Activated CD4-positive, alpha-beta T cell treated with anti-CD3 and anti-CD28 coated beads, Interleukin-2, amount 10 ng/mL, durations not matched to agents 24 days and 14 days (primary cell): Measurements from ENCODE around the gene IL36RN. TPM values are rescaled to one million over a fixed set of nuclear protein-coding genes. Genes with fewer than 3 reads are reported as not detected.

Experiments used
- DNase-seq: peaks from one replicate; pipeline ENCODE4 v3.0.0; 2022
- H3K27ac Mint-ChIP-seq: one replicate; pipeline ENCODE4 v1.8.0; 2022; ENCODE audit warnings: mild to moderate bottlenecking, mixed read lengths
- H3K27me3 Mint-ChIP-seq: one replicate; pipeline ENCODE4 v1.8.0; 2022; ENCODE audit warnings: mixed read lengths
- H3K36me3 Mint-ChIP-seq: one replicate; pipeline ENCODE4 v1.8.0; 2022; ENCODE audit warnings: low read depth, mild to moderate bottlenecking, mixed read lengths
- H3K4me1 Mint-ChIP-seq: one replicate; pipeline ENCODE4 v1.8.0; 2021; ENCODE audit warnings: mixed read lengths
- H3K4me3 Mint-ChIP-seq: one replicate; pipeline ENCODE4 v1.8.0; 2022; ENCODE audit warnings: mild to moderate bottlenecking, moderate library complexity, mixed read lengths
- H3K9me3 Mint-ChIP-seq: one replicate; pipeline ENCODE4 v1.8.0; 2021; ENCODE audit warnings: mixed read lengths
- intact Hi-C: fragments of 100-400 bp; cut with micrococcal nuclease; formaldehyde crosslinking; loops from one replicate; pipeline ENCODE4 v1.15.1; 2023
- total RNA-seq: library from RNA; stranded (reverse); gene quantifications from 2 replicates; pipeline ENCODE4 v1.2.3, GENCODE V29; 2022

IL36RN gene
- not detected in 2 replicates for total RNA-seq

GRCh38 chr2:113058998-113059960, at the start of gene IL36RN:
Gene IL36RN, plus strand, starts transcription at chr2:113059198. Its CDS starts 241 bp downstream, at chr2:113059439.
- DNase-seq = no peak
- Mint-ChIP-seq H3K27me3 (peaks cover 6% of the 10 kb centered on the region), H3K4me1 (no peaks in the 10 kb centered on the region), H3K36me3 (no peaks in the 10 kb centered on the region), H3K9me3 (peaks cover 21% of the 10 kb centered on the region), H3K27ac (no peak within 1 kb of the TSS), H3K4me3 (no peak within 1 kb of the TSS)
- intact Hi-C loops = no loop called here

DNA sequence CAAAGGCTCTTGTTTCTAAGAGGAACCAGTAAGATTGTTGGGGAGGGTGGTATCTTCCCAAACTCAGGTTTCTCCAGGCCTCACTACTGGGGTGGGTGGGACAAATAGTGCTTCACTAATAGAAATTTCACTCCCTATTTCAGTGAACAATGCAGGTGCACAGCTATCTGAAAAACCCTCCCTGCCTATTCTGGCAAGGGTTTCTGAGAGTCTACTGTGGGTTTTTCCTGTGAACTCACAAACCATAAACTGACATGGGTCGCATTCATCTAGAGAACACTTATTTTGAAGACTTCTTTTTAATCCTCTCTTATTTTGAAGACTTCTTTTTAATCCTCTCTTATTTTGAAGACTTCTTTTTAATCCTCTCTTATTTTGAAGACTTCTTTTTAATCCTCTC, 49.4 kb upstream of the IL36RN start:
- Mint-ChIP-seq H3K4me3 (no peak overlapping the region), H3K27me3 (peaks cover 9% of the 10 kb centered on the region), H3K36me3 (no peaks in the 10 kb centered on the region), H3K9me3 (peaks cover 12% of the 10 kb centered on the region), H3K4me1 (peaks cover 5% of the 10 kb centered on the region), H3K27ac (no peak overlapping the region)
- intact Hi-C loops = no loop called here
- peak; percentile 40 for DNase-seq

DNA sequence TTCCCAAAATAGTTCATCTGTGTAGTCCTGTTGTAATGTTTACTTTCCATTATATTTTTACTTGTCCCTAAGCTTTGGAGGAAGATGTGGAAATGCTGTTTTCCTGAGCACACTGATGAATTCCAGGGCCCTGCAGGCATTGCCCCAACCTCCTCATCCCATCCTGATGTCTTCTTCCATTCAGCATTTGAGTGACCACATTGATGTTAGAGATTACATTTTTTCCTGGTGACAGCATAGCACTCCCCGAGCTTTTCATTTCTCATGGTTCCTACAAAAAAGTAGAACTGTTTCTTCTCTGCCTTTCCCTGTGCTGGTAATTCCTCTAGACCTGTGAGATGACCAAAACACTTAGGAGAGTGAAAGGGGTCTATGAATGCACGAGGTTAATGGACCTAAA, 48.9 kb upstream of the IL36RN start:
- H3K4me1 Mint-ChIP-seq = peaks cover 5% of the 10 kb centered on the region
- no peak overlapping the region for H3K4me3 Mint-ChIP-seq
- no peak overlapping the region for H3K27ac Mint-ChIP-seq
- H3K27me3 Mint-ChIP-seq = peaks cover 11% of the 10 kb centered on the region
- peak; percentile 18 for DNase-seq
- H3K9me3 Mint-ChIP-seq = peaks cover 12% of the 10 kb centered on the region
- intact Hi-C loops = no loop called here
- no peaks in the 10 kb centered on the region for H3K36me3 Mint-ChIP-seq

- Mint-ChIP-seq H3K36me3 (no peaks in the 10 kb centered on the region), H3K4me3 (no peak overlapping the region), H3K27ac (no peak overlapping the region), H3K27me3 (peaks cover 11% of the 10 kb centered on the region), H3K4me1 (peaks cover 10% of the 10 kb centered on the region), H3K9me3 (peaks cover 12% of the 10 kb centered on the region)
- intact Hi-C loops = no loop called here
- DNase-seq = no peak
Observed at GRCh38 chr2:113011108-113011507, 47.9 kb upstream of the IL36RN start.

GRCh38 chr2:113012436-113013335, 46.3 kb upstream of the IL36RN start:
- H3K9me3 Mint-ChIP-seq = peaks cover 22% of the 10 kb centered on the region
- H3K27ac Mint-ChIP-seq = no peak overlapping the region
- no peak for DNase-seq
- peaks cover 21% of the 10 kb centered on the region for H3K27me3 Mint-ChIP-seq
- H3K4me3 Mint-ChIP-seq = no peak overlapping the region
- peaks cover 10% of the 10 kb centered on the region for H3K4me1 Mint-ChIP-seq
- intact Hi-C loops = no loop called here
- H3K36me3 Mint-ChIP-seq = no peaks in the 10 kb centered on the region

- Mint-ChIP-seq H3K27me3 (peaks cover 25% of the 10 kb centered on the region), H3K27ac (no peak overlapping the region), H3K4me3 (no peak overlapping the region), H3K4me1 (peaks cover 10% of the 10 kb centered on the region), H3K9me3 (peaks cover 22% of the 10 kb centered on the region), H3K36me3 (no peaks in the 10 kb centered on the region)
- intact Hi-C loops = no loop called here
- no peak for DNase-seq
Observed at GRCh38 chr2:113013336-113013661, 45.7 kb upstream of the IL36RN start.

GRCh38 chr2:113014067-113014466, 44.9 kb upstream of the IL36RN start:
- intact Hi-C loops = no loop called here
- peaks cover 30% of the 10 kb centered on the region for H3K9me3 Mint-ChIP-seq
- H3K4me1 Mint-ChIP-seq = peaks cover 10% of the 10 kb centered on the region

GRCh38 chr2:113015042-113015441, 44.0 kb upstream of the IL36RN start:
- intact Hi-C loops = no loop called here
- Mint-ChIP-seq H3K27ac (no peak overlapping the region), H3K4me3 (no peak overlapping the region), H3K9me3 (peaks cover 35% of the 10 kb centered on the region), H3K27me3 (peaks cover 31% of the 10 kb centered on the region), H3K36me3 (no peaks in the 10 kb centered on the region), H3K4me1 (peaks cover 8% of the 10 kb centered on the region)
- DNase-seq = no peak

More at GRCh38 chr2:113014067-113014466, 44.9 kb upstream of the IL36RN start:
- peaks cover 31% of the 10 kb centered on the region for H3K27me3 Mint-ChIP-seq
- H3K36me3 Mint-ChIP-seq = no peaks in the 10 kb centered on the region
- no peak for DNase-seq
- H3K27ac Mint-ChIP-seq = no peak overlapping the region
- H3K4me3 Mint-ChIP-seq = no peak overlapping the region

DNA sequence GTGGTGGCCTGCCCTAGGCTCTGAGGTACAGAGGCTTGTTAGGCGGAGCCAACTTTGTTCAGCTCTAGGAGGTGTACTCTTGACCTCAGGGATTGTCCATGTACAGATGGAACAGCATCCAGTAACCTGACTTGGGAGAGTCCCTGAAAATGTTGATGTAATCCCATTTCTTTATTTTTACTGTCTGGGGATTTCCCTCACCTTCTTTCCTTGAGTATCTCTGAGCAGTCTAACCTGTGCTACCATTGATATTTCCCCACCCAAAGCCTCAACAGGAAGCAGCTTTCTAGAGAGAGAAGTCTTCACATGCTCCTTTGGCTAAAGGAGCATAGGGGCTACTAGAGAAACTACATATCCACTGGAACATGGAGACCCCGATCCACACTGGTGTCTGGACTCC, 43.3 kb upstream of the IL36RN start:
- peaks cover 29% of the 10 kb centered on the region for H3K27me3 Mint-ChIP-seq
- DNase-seq = no peak
- H3K4me1 Mint-ChIP-seq = peaks cover 7% of the 10 kb centered on the region
- peaks cover 35% of the 10 kb centered on the region for H3K9me3 Mint-ChIP-seq
- no peak overlapping the region for H3K27ac Mint-ChIP-seq
- no peak overlapping the region for H3K4me3 Mint-ChIP-seq
- intact Hi-C loops = no loop called here
- H3K36me3 Mint-ChIP-seq = no peaks in the 10 kb centered on the region

DNA sequence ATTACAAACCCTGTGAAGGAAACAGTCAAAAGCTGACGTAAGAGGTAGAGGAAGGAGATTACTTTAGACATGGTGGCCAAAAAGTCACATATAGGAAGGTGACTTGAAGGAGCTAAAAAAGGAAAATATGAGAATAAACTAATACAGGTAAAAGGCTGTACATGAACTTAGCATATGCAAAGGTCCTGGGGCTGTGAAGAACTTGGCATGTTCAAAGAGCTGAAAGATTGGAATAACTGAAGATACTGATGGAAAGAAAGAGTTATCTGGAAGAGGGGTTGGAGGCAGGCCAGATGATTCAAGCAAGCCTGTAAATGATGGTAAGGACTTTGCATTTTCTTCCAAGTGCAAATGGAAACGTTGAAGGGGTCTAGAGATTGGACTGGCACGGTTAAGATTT, 40.5 kb upstream of the IL36RN start:
- intact Hi-C loops = no loop called here
- Mint-ChIP-seq H3K9me3 (peaks cover 23% of the 10 kb centered on the region), H3K4me3 (no peak overlapping the region), H3K27ac (no peak overlapping the region), H3K27me3 (peaks cover 32% of the 10 kb centered on the region), H3K4me1 (peaks cover 5% of the 10 kb centered on the region), H3K36me3 (no peaks in the 10 kb centered on the region)
- no peak for DNase-seq

DNA sequence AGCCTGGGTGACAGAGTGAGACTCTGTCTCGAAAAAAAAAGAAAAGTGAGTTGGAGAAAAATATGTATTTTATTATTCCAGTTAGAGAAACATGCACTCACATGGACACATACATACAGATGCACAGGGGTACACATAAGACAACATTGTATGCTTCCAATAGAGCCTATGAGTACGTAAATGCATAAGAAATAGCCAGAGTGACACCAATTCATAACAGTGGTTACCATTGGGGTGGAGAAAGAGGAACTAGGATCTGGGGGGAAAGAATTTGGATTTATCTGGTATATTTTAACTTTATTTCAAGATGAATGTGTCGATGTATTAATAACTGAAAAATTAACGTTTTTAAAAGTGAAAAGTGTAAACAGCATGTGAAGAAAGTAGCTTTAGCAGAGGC, 37.7 kb upstream of the IL36RN start:
- H3K9me3 Mint-ChIP-seq = peaks cover 27% of the 10 kb centered on the region
- no peak overlapping the region for H3K4me3 Mint-ChIP-seq
- H3K27ac Mint-ChIP-seq = no peak overlapping the region
- peaks cover 50% of the 10 kb centered on the region for H3K27me3 Mint-ChIP-seq
- intact Hi-C loops = no loop called here
- no peaks in the 10 kb centered on the region for H3K4me1 Mint-ChIP-seq
- DNase-seq = no peak
- no peaks in the 10 kb centered on the region for H3K36me3 Mint-ChIP-seq

- H3K27ac Mint-ChIP-seq = no peak overlapping the region
- H3K4me1 Mint-ChIP-seq = no peaks in the 10 kb centered on the region
- no peak overlapping the region for H3K4me3 Mint-ChIP-seq
- H3K9me3 Mint-ChIP-seq = peaks cover 6% of the 10 kb centered on the region
- DNase-seq = no peak
- H3K36me3 Mint-ChIP-seq = no peaks in the 10 kb centered on the region
- intact Hi-C loops = no loop called here
- H3K27me3 Mint-ChIP-seq = peaks cover 54% of the 10 kb centered on the region
Observed at GRCh38 chr2:113024764-113025163, 34.2 kb upstream of the IL36RN start.

GRCh38 chr2:113025737-113026136, 33.3 kb upstream of the IL36RN start:
- peaks cover 6% of the 10 kb centered on the region for H3K9me3 Mint-ChIP-seq
- intact Hi-C loops = no loop called here
- no peak overlapping the region for H3K4me3 Mint-ChIP-seq
- H3K27me3 Mint-ChIP-seq = peaks cover 59% of the 10 kb centered on the region
- no peaks in the 10 kb centered on the region for H3K36me3 Mint-ChIP-seq
- no peak overlapping the region for H3K27ac Mint-ChIP-seq
- H3K4me1 Mint-ChIP-seq = no peaks in the 10 kb centered on the region
- no peak for DNase-seq

DNA sequence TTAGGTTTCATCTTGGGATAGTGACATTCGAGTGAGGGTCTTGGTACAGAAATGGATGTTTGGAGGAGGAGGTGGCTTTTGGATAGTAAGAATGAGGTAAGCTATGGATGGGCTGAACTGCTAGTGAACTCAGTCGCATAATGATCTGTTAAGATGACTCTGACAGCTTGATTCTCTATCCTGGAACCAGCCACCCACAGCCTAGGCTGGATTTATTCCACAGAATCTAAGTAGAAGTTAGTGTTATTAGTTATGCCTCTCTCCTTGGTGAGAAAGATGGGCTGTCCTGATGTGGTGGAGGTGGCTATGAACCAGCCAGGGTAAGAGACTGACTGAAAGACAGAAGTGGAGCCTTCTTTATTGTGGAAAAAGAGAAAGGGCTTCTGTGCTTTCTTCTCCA, 31.3 kb upstream of the IL36RN start:
- no peak overlapping the region for H3K27ac Mint-ChIP-seq
- peaks cover 54% of the 10 kb centered on the region for H3K27me3 Mint-ChIP-seq
- no peaks in the 10 kb centered on the region for H3K4me1 Mint-ChIP-seq
- peaks cover 6% of the 10 kb centered on the region for H3K9me3 Mint-ChIP-seq
- no peaks in the 10 kb centered on the region for H3K36me3 Mint-ChIP-seq
- no peak overlapping the region for H3K4me3 Mint-ChIP-seq
- intact Hi-C loops = no loop called here
- DNase-seq = no peak
